ENCODE data around the gene STK38.
"Not testable (repeated sequence)": the region's sequence is repeated elsewhere in the genome, so short reads cannot be mapped to it uniquely, and the experiment has no call there.

STK38 gene

DNA sequence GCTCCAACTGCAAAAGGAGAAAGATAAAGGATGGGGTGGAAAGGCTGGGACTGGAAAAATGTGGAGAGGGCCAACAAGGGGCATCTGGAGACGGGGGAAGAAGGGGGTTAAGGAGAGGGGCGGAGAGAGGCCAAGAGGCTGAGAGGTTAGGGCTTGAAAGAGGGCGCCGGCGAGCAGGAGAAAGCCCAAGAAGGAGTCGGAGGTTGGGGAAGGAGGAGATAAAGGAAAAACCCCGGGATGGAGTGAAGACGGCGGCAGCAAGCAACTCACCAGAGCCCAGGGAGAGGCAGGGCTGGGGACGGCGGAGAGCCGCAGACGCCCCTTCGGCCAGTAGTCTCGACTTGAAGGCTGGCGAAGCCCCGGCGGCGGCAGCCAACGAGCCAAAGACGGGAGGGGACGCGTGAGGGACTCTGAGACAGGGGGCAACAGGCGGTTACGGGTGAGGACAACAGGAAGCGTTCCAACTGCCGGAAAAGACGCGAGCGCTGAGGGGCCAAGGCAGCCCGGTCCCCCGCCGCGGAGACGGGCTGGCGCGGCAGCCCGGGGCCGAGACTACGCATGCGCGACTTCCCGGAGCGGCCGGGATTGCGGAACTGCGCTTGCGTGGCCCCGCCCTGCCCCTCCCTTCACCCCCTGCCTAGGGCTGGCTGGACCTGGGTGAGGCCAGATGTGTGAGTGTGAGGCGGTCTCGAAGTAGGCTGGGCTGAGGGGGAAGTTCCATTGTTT is at the start of gene STK38:
STK38 (minus strand) TSS at position 560 of the 726 bp plus-strand sequence. CDS start 7,277 bp downstream, outside the sequence.
- DNase-seq: peak in 57 of 58 donors; percentile 38 to 90 (median 82)

DNA sequence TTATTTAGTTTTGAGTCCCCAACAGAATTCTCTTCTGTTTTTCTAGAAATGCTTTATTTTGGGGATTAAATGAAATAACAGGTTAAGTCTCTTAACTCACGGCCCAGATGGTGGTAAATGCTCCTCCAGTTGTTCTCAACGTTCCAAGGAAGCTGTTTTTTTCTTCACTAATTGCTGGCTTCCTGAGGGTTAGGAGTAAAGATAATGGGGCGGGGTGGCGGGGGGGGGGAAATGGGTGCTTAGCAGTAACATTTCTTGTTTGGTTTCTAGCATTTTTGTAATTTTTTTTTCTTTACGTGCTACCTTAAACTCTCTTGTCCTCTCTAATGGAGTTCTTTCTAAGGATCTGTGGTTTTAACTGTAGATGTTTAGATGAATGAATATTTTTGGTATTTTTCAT is 49.1 kb upstream of the STK38 start:
- DNase-seq: no peak

DNA sequence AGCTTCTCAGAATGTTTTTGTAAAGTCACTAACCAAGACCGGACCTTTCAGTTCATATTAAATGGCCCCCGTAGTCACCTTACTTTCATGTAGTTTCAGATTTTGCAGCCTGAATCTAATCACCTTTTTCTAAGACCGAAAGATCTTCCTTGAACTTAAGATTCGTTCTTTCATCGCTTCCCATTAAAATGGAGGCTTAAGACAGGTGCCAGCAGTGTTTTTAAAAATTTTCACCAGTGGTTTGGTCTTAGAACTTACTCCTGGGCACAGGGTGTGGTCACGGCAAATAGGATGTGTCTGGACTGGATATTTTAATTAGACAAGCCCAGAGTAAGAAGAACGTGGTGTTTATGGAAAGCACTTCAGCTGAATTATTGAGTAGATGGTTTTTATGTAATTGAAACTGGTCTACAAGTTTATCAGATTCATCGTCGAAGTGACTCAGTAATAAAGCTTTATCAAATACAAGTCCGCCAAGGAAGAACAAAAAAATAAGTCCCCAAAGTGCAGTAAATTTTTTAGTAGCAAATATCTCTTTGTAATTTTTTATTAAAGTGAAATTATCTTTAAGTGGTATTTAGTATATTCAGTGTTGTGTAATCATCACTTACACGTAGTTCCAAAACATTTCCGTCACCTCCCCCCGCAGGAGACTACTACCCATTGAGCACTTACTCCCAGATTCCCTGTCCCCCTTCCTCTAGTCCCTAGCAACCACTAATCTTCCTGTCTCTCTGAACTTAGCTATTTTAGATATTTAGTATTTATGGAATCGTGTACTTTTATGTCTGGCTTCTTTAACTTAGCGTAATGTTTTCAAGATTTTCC is 47.8 kb upstream of the STK38 start:
- peak in 5 of 58 donors; percentile 5 to 31 (median 9) for DNase-seq

DNA sequence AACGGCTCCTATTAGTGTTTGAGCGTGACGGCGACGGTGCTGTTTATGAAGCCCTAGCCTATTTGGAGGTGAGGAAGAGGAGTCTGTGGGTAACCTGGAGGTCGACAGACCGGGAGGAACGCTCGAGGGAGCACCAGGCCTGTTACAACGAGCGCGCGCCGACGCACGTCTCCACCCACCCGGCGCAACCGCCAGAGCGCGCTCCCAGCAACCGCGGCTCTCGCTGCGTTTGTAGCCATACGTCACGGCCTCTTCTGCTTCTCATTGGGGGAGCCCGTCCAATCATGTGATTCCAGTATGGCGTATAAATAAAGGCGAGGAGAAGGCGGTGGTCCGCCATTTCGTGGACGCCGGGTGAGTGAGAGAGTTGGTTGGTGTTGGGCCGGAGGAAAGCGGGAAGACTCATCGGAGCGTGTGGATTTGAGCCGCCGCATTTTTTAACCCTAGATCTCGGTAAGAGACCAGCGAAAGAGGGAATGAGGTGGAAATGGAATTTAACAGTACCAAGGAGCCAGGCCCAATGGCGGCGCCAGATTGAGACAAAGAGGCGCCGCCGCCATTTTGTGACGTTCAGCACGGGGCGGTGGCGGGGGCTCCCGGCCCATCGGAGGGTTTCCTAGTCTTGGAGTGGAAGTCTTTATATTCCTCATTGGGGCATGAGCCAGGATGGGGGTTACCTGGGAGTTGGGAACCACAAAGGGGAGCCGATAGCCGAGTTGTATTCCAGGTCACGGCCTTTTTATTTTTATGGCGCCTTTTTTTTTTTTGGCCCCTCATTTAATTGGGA is 46.9 kb upstream of the STK38 start, which contains the start of gene SRSF3:
SRSF3 (plus strand) TSS at position 334 of the 787 bp plus-strand sequence. CDS start 2,401 bp downstream, outside the sequence.
- DNase-seq: peak; percentile 66 to 99 (median 96)

GRCh38 chr6:36593569-36594028 is 46.3 kb upstream of the STK38 start:
- DNase-seq: peak in 40 of 58 donors; percentile 31 to 95 (median 76)

- DNase-seq: no peak
Observed at GRCh38 chr6:36592221-36592655, 45.0 kb upstream of the STK38 start.

GRCh38 chr6:36590237-36590636 is 43.0 kb upstream of the STK38 start:
- DNase-seq: no peak

DNA sequence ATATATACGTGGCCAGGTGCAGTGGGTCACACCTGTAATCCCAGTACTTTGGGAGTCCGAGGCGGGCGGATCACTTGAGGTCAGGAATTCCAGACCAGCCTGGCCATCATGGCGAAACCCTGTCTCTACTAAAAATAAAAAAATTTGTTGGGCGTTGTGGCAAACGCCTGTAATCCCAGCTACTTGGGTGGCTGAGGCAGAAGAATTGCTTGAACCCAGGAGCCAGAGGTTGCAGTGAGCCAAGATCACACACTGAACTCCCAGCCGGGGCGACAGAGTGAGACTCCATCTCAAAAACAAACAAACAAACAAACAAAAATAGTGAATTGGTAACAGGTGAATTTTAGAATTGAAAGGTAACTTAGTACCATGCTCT is 41.7 kb upstream of the STK38 start:
- DNase-seq: not testable (repeated sequence)

GRCh38 chr6:36586606-36587005 is 39.3 kb upstream of the STK38 start:
- no peak for DNase-seq

- DNase-seq: no peak
Observed at GRCh38 chr6:36581716-36582115, 34.4 kb upstream of the STK38 start.

DNA sequence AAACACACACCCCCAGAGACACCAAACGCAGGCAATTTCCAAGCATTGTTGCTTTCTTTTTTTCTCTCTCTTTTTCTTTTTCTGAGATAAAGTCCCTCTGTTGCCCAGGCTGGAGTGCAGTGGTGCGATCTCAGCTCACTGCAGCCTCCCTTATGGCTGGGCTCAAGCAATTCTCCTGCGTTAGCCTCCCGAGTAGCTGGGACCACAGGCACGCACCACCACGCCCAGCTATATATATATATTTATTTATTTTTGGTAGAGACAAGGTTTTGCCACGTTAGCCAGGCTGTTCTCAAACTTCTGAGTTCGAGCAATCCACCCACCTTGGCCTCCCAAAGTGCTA is 32.9 kb upstream of the STK38 start:
- no peak for DNase-seq

- DNase-seq: no peak
Observed at GRCh38 chr6:36578431-36578830, 31.2 kb upstream of the STK38 start.

DNA sequence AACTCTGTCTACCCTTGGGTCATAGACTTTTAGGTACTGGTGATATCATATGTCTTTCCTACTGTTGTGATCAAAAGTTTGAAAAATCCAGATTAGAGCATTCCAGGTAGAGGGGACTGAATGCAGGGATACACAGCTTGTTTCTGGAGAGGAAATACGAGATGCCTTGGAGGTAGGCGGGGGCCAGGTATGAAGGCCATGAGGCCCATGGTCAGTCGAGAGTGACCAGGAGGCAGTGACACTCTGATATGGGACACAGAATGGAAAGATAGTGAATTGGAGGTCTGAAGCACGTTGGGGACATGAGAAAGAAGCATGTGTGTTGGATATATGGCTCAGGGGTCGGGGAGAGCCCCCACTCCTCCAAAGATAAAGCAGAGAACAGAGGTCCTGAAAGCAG is 30.8 kb upstream of the STK38 start:
- DNase-seq: no peak

DNA sequence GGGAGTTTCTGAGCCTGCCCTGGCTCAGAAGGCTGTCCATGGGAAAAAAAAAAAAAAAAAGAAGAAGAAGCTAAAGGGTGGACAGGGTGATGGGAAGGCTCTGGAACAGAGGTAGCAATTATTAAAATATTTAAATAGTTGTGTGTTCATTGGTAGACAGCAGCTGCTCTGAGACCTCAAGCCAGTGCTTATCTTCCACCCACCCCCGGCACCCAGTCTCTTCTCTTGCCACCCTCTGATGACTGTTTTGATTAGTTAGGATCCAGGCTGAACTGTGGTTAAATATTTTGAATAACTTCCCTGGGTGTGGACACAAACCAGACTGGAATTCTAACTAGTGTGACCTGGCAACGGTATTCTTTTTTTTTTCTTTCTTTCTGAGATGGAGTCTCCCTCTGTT is 30.0 kb upstream of the STK38 start:
- DNase-seq: no peak

- no peak for DNase-seq
Observed at GRCh38 chr6:36576578-36576977, 29.3 kb upstream of the STK38 start.

DNA sequence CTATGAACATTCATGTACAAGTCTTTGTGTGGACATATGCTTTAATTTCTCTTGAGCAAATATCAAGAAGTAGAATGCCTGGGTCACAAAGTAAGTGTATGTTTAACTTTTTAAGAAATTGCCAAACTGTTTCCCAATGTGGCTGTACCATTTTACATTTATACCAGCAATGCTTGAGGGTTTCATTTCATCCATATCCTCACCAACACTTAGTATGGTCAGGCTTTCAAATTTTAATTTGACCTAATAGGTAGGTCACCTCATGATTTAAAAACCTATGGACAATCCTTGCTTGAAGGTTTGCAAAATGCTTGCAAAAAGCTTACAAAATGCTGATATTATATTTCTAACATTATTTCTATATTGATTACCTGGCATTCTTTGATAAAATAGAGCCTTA is 27.4 kb upstream of the STK38 start:
- DNase-seq: no peak

DNA sequence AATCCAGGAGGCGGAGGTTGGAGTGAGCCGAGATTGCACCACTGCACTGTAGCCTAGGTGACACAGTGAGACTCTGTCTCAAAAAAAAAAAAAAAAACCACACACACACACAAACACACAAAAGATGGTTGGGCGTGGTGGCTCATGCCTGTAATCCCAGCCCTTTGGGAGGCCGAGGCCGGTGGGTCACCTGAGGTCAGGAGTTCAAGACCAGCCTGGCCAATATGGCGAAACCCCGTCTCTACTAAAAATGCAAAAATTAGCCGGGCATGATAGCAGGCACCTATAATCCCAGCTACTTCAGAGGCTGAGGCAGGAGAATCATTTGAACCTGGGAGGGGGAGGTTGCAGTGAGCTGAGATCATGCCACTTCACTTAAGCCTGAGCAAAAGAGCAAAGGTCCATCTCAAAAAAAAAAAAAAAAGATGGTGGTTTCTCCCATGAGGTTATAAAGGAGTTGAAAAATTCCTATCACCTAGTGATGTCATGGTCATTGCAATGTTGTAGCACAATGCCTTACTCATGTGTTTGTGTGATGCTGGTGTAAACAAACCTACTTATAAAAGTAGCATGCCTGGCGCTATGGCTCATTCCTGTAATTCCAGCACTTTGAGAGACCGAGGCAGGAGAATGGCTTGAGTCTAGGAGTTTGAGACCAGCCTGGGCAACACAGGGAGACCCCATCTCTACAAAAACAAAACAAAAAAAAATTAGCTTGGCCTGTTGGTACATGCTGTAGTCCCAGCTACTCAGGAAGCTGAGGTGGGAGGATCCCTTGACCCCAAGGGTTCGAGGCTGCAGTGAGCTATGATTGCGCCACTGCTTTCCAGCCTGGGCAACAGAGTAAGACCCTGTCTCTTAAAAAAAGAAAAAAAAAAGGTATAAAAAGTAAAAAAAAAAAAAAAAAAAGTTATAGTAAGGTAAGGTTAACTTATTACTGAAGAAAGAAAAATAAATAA is 25.4 kb upstream of the STK38 start:
- DNase-seq: not testable (repeated sequence)

- no peak for DNase-seq
Observed at GRCh38 chr6:36571122-36572043, 24.1 kb upstream of the STK38 start.

GRCh38 chr6:36570264-36570663 is 23.0 kb upstream of the STK38 start:
- no peak for DNase-seq

Data from anterior cingulate cortex (tissue), 58 donors.